ENCODE measurements around the gene RAB21.
"Not testable (repeated sequence)": the region's sequence is repeated elsewhere in the genome, so short reads cannot be mapped to it uniquely, and the experiment has no call there.

RAB21 gene

GRCh38 chr12:71752891-71753290 is 1.8 kb upstream of the RAB21 start:
- DNase-seq = no peak

- DNase-seq = no peak
These were observed 656 bp downstream of the RAB21 start for GRCh38 chr12:71755146-71755892.

- DNase-seq = no peak
These were observed 1.5 kb downstream of the RAB21 start for GRCh38 chr12:71756054-71756690.

- no peak for DNase-seq
These were observed 5.3 kb downstream of the RAB21 start for GRCh38 chr12:71759941-71760340.

GRCh38 chr12:71760471-71760870 is 5.8 kb downstream of the RAB21 start:
- DNase-seq = no peak

GRCh38 chr12:71761354-71761753 is 6.7 kb downstream of the RAB21 start:
- DNase-seq = not testable (repeated sequence)

- no peak for DNase-seq
These were observed 9.2 kb downstream of the RAB21 start for GRCh38 chr12:71763677-71764379.

- DNase-seq = no peak
These were observed 10.1 kb downstream of the RAB21 start for GRCh38 chr12:71764587-71765321.

GRCh38 chr12:71766202-71766601 is 11.5 kb downstream of the RAB21 start:
- no peak for DNase-seq

GRCh38 chr12:71767183-71767582 is 12.5 kb downstream of the RAB21 start:
- DNase-seq = no peak

- no peak for DNase-seq
These were observed 14.2 kb downstream of the RAB21 start for GRCh38 chr12:71768900-71769299.

- DNase-seq = no peak
These were observed 16.4 kb downstream of the RAB21 start for GRCh38 chr12:71771069-71771468.

- no peak for DNase-seq
These were observed 18.1 kb downstream of the RAB21 start for GRCh38 chr12:71772735-71773134.

GRCh38 chr12:71780237-71780822 is 25.7 kb downstream of the RAB21 start:
- peak in 1 of 2 experiments; percentile 57 for DNase-seq

GRCh38 chr12:71782017-71782416 is 27.4 kb downstream of the RAB21 start:
- DNase-seq = no peak

- no peak for DNase-seq
These were observed 32.2 kb downstream of the RAB21 start for GRCh38 chr12:71786829-71787228.

GRCh38 chr12:71787580-71787979 is 32.9 kb downstream of the RAB21 start:
- DNase-seq = no peak

GRCh38 chr12:71790331-71790730 is 35.7 kb downstream of the RAB21 start:
- DNase-seq = no peak

GRCh38 chr12:71791473-71792150 is 36.9 kb downstream of the RAB21 start:
- DNase-seq = no peak

GRCh38 chr12:71792599-71792998 is 37.9 kb downstream of the RAB21 start:
- DNase-seq = no peak

- no peak for DNase-seq
These were observed 41.2 kb downstream of the RAB21 start for GRCh38 chr12:71795901-71796300.

- DNase-seq = no peak
These were observed 42.9 kb downstream of the RAB21 start for GRCh38 chr12:71797531-71797930.

Data from NCI-H446 (cell line).